Activated naive CD4-positive, alpha-beta T cell treated with anti-CD3 and anti-CD28 coated beads, Interleukin-2, amount 50 U/mL, for 24 hours (primary cell): Measurements from ENCODE around the gene REELD1.

Experiments used
- H3K27ac Mint-ChIP-seq: one replicate; pipeline ENCODE4 v1.8.0; 2021; ENCODE audit warnings: mild to moderate bottlenecking, mixed read lengths
- H3K27me3 Mint-ChIP-seq: one replicate; pipeline ENCODE4 v1.8.0; 2021; ENCODE audit warnings: mixed read lengths
- H3K36me3 Mint-ChIP-seq: one replicate; pipeline ENCODE4 v1.8.0; 2021; ENCODE audit warnings: mixed read lengths
- H3K4me1 Mint-ChIP-seq: one replicate; pipeline ENCODE4 v1.8.0; 2021; ENCODE audit warnings: mixed read lengths
- H3K4me3 Mint-ChIP-seq: one replicate; pipeline ENCODE4 v1.8.0; 2021; ENCODE audit warnings: mild to moderate bottlenecking, mixed read lengths
- H3K9me3 Mint-ChIP-seq: one replicate; pipeline ENCODE4 v1.8.0; 2021; ENCODE audit warnings: mixed read lengths

The REELD1 gene

DNA sequence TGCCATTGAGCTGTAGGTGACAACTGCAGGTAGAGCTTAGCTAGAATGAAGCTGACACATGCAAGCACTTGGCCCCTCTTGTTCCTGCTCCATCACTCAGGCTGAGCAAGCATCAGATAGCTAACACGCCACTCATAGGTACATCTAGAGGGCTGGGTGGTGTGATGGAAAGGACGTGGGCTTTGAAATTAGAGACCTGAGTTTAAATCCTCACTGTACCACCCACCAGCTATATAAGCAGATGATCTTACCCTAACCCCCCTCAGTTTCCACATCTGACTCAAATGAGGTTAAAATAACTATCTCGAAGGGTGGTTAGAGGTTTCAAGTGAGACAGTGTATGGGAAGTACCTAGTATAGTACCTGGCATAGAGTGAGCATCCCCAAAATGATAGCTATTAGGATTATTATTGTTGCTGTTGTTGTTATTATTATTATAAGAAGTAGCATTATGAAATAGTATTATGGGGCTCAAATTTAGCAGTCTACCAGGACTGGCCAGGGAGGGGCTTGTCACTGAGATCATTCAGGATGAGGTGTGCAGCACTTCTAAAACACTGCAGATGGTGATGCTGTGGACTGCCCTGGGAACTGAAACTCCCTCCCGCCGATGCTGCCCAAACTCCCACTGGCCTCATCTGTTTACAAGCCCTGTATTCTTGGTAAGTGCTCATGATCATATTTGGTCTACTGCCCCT is 59.0 kb downstream of the REELD1 start:
- H3K36me3 Mint-ChIP-seq, result peaks cover 4% of the 10 kb centered on the region

GRCh38 chr4:146274774-146275173 is 60.4 kb downstream of the REELD1 start:
- H3K36me3 Mint-ChIP-seq, result peaks cover 10% of the 10 kb centered on the region
- H3K27ac Mint-ChIP-seq, result no peak overlapping the region
- no peaks in the 10 kb centered on the region for H3K27me3 Mint-ChIP-seq
- no peaks in the 10 kb centered on the region for H3K4me1 Mint-ChIP-seq
- no peak overlapping the region for H3K4me3 Mint-ChIP-seq
- no peaks in the 10 kb centered on the region for H3K9me3 Mint-ChIP-seq

More for the DNA sequence above, 59.0 kb downstream of the REELD1 start:
- Mint-ChIP-seq H3K4me3 (no peak overlapping the region), H3K27ac (no peak overlapping the region), H3K27me3 (no peaks in the 10 kb centered on the region), H3K4me1 (no peaks in the 10 kb centered on the region), H3K9me3 (no peaks in the 10 kb centered on the region)

GRCh38 chr4:146275370-146275769 is 61.0 kb downstream of the REELD1 start:
- Mint-ChIP-seq H3K27me3 (no peaks in the 10 kb centered on the region), H3K4me1 (no peaks in the 10 kb centered on the region), H3K9me3 (no peaks in the 10 kb centered on the region), H3K4me3 (no peak overlapping the region), H3K27ac (no peak overlapping the region), H3K36me3 (peaks cover 7% of the 10 kb centered on the region)

DNA sequence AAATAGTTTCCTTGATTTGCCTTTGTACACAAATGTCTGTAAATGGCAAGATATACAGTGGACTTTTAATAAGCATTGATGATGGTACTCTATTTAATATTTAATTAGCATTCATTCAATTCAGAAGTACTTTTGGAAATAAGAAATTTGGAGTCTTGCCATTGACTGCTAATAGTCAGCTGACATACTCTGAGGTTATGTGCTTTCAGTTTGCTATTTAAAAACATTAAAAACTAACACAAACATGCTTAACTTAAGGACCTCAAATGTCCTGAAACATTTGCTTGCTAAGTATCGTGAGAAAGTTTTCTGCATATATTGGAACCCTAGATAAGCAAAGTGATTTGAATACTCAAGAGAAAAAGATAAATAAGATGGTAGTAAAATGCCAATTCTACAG is 64.6 kb downstream of the REELD1 start:
- H3K9me3 Mint-ChIP-seq, result no peaks in the 10 kb centered on the region
- no peaks in the 10 kb centered on the region for H3K4me1 Mint-ChIP-seq
- no peaks in the 10 kb centered on the region for H3K27me3 Mint-ChIP-seq
- H3K4me3 Mint-ChIP-seq, result no peak overlapping the region
- peaks cover 11% of the 10 kb centered on the region for H3K36me3 Mint-ChIP-seq
- no peak overlapping the region for H3K27ac Mint-ChIP-seq
